ENCODE measurements around the gene HTR6.

GRCh38 chr1:19695772-19696171, 31.1 kb downstream of the HTR6 start:
- TF ChIP-seq CTCF (IDR thresholded peaks at IDR 0.05 in 4 of 5, conservative IDR thresholded peaks at IDR 0.05 in 1 of 5) (no peak), POLR2A (IDR thresholded peaks at IDR 0.05) (no peak)

All from gastrocnemius medialis (tissue), 4 donors.